ENCODE results near the gene TUBGCP2.
A peak's percentile ranks its signal among the peaks of the same experiment; 100 is the strongest.

The TUBGCP2 gene

GRCh38 chr10:133346413-133346812 lies 37.7 kb upstream of the TUBGCP2 start:
- in situ Hi-C loops (cut with MboI; ENCODE audit: low pct_unique_long_range_greater_than_20kb, low sequenced_read_pairs) = no loop called here
- no peak for DNase-seq

GRCh38 chr10:133344236-133344635 lies 35.6 kb upstream of the TUBGCP2 start:
- in situ Hi-C loops (cut with MboI; ENCODE audit: low pct_unique_long_range_greater_than_20kb, low sequenced_read_pairs) = no loop called here
- DNase-seq = no peak

GRCh38 chr10:133343558-133343957 lies 34.9 kb upstream of the TUBGCP2 start:
- in situ Hi-C loops (cut with MboI; ENCODE audit: low pct_unique_long_range_greater_than_20kb, low sequenced_read_pairs) = no loop called here
- DNase-seq = no peak

- in situ Hi-C loops (cut with MboI; ENCODE audit: low pct_unique_long_range_greater_than_20kb, low sequenced_read_pairs) = no loop called here
- no peak for DNase-seq
Measured at GRCh38 chr10:133342942-133343341, 34.3 kb upstream of the TUBGCP2 start.

- no peak for DNase-seq
- in situ Hi-C loops (cut with MboI; ENCODE audit: low pct_unique_long_range_greater_than_20kb, low sequenced_read_pairs) = no loop called here
Measured at GRCh38 chr10:133341983-133342382, 33.3 kb upstream of the TUBGCP2 start.

- in situ Hi-C loops (cut with MboI; ENCODE audit: low pct_unique_long_range_greater_than_20kb, low sequenced_read_pairs) = no loop called here
- no peak for DNase-seq
Measured at GRCh38 chr10:133339708-133340380, 31.2 kb upstream of the TUBGCP2 start.

GRCh38 chr10:133338080-133339071 lies 29.7 kb upstream of the TUBGCP2 start:
- in situ Hi-C loops (cut with MboI; ENCODE audit: low pct_unique_long_range_greater_than_20kb, low sequenced_read_pairs) = no loop called here
- no peak for DNase-seq

- in situ Hi-C loops (cut with MboI; ENCODE audit: low pct_unique_long_range_greater_than_20kb, low sequenced_read_pairs) = no loop called here
- DNase-seq = no peak
Measured at GRCh38 chr10:133337370-133337725, 28.7 kb upstream of the TUBGCP2 start.

- in situ Hi-C loops (cut with MboI; ENCODE audit: low pct_unique_long_range_greater_than_20kb, low sequenced_read_pairs) = no loop called here
- DNase-seq = peak; percentile 57
Measured at GRCh38 chr10:133336577-133337369, 28.1 kb upstream of the TUBGCP2 start, which contains the start of gene CALY. Gene CALY (minus strand): TSS chr10:133336896. CDS start chr10:133328989, 7,907 bp downstream.

- in situ Hi-C loops (cut with MboI; ENCODE audit: low pct_unique_long_range_greater_than_20kb, low sequenced_read_pairs) = no loop called here
- no peak for DNase-seq
Measured at GRCh38 chr10:133336118-133336576, 27.5 kb upstream of the TUBGCP2 start.

GRCh38 chr10:133335246-133336117 lies 26.8 kb upstream of the TUBGCP2 start:
- in situ Hi-C loops (cut with MboI; ENCODE audit: low pct_unique_long_range_greater_than_20kb, low sequenced_read_pairs) = no loop called here
- no peak for DNase-seq

GRCh38 chr10:133334503-133335245 lies 26.0 kb upstream of the TUBGCP2 start:
- DNase-seq = no peak
- in situ Hi-C loops (cut with MboI; ENCODE audit: low pct_unique_long_range_greater_than_20kb, low sequenced_read_pairs) = no loop called here

- in situ Hi-C loops (cut with MboI; ENCODE audit: low pct_unique_long_range_greater_than_20kb, low sequenced_read_pairs) = no loop called here
- no peak for DNase-seq
Measured at GRCh38 chr10:133332936-133333699, 24.4 kb upstream of the TUBGCP2 start.

- in situ Hi-C loops (cut with MboI; ENCODE audit: low pct_unique_long_range_greater_than_20kb, low sequenced_read_pairs) = no loop called here
- peak; percentile 87 for DNase-seq
Measured at GRCh38 chr10:133329491-133330202, 21.0 kb upstream of the TUBGCP2 start.

- in situ Hi-C loops (cut with MboI; ENCODE audit: low pct_unique_long_range_greater_than_20kb, low sequenced_read_pairs) = no loop called here
- DNase-seq = no peak
Measured at GRCh38 chr10:133328358-133329343, 20.0 kb upstream of the TUBGCP2 start.

All from KBM-7 (cell line).